SU-DHL-6 (cell line): Measurements from ENCODE around the gene PIH1D1.

Experiments
- H2AFZ ChIP-seq: fragments of 200-600 bp; sonication (generic); 2 replicates; pipeline ENCODE4 v1.6.1; 2014; ENCODE audit warnings: low read depth, mild to moderate bottlenecking, moderate library complexity, mixed read lengths, antibody characterized with exemption, low read length; ENCODE audit not compliant: severe bottlenecking
- H3F3A ChIP-seq: fragments of 200-600 bp; shearing (Covaris generic); 2 replicates; pipeline ENCODE4 v1.6.0; 2016; ENCODE audit warnings: antibody characterized with exemption, mild to moderate bottlenecking; ENCODE audit not compliant: insufficient read depth
- H3K27ac ChIP-seq: fragments of 200-600 bp; sonication (generic); 2 replicates; pipeline ENCODE4 v1.5.1; 2016; ENCODE audit warnings: low read depth, mild to moderate bottlenecking, low read length, moderate library complexity, mixed read lengths
- H3K27me3 ChIP-seq: fragments of 200-600 bp; sonication (generic), shearing (Covaris generic); 2 replicates; pipeline ENCODE4 v1.6.0; 2014; ENCODE audit warnings: mild to moderate bottlenecking, low read length
- H3K36me3 ChIP-seq: fragments of 200-600 bp; sonication (generic); 2 replicates; pipeline ENCODE4 v1.6.1; 2014; ENCODE audit warnings: mild to moderate bottlenecking, low read length, mixed read lengths
- H3K4me2 ChIP-seq: fragments of 300-600, 200-600 bp; shearing (Covaris generic), sonication (generic); 2 replicates; pipeline ENCODE4 v1.6.0; 2014; ENCODE audit warnings: low read length, low read depth, mild to moderate bottlenecking; ENCODE audit not compliant: poor library complexity, severe bottlenecking
- H3K4me3 ChIP-seq: fragments of 200-600 bp; sonication (generic); 2 replicates; pipeline ENCODE4 v1.5.1; 2014; ENCODE audit warnings: antibody characterized with exemption, low read length, mild to moderate bottlenecking, mixed read lengths; ENCODE audit not compliant: insufficient read depth, poor library complexity, severe bottlenecking
- H3K79me2 ChIP-seq: fragments of 200-600 bp; sonication (generic); 2 replicates; pipeline ENCODE4 v1.6.1; 2014; ENCODE audit warnings: mild to moderate bottlenecking, low read length, moderate library complexity; ENCODE audit not compliant: insufficient read depth
- H3K9ac ChIP-seq: fragments of 200-600 bp; sonication (generic); 2 replicates; pipeline ENCODE4 v1.7.0; 2014; ENCODE audit warnings: mild to moderate bottlenecking, low read length
- H3K9me2 ChIP-seq: fragments of 200-600 bp; sonication (generic); replicated peaks from 2 replicates; pipeline ENCODE4 v1.6.1; 2014; ENCODE audit warnings: low read length; ENCODE audit not compliant: insufficient read depth
- H3K9me3 ChIP-seq: fragments of 200-600 bp; sonication (generic); 2 replicates; pipeline ENCODE4 v1.6.1; 2014; ENCODE audit warnings: low read length, mixed read lengths; ENCODE audit not compliant: insufficient read depth
- H4K20me1 ChIP-seq: fragments of 200-600 bp; sonication (generic); 2 replicates; pipeline ENCODE4 v1.6.1; 2014; ENCODE audit warnings: low read depth, mild to moderate bottlenecking, antibody characterized with exemption, low read length, moderate library complexity, mixed read lengths
- EZH2phosphoT487 ChIP-seq: fragments of 200-600 bp; sonication (generic), shearing (Covaris generic); conservative IDR thresholded peaks from 2 replicates; pipeline ENCODE4 v1.6.1; 2018; ENCODE audit warnings: mild to moderate bottlenecking, antibody characterized with exemption, low read length, moderate library complexity, mixed read lengths
- TF ChIP-seq, protein P1 (sequence below): fragments of 200-600 bp; sonication (generic); IDR thresholded peaks from one replicate; pipeline ENCODE4 v1.5.1; 2017; ENCODE audit warnings: antibody characterized with exemption, mild to moderate bottlenecking, low read length, moderate library complexity; ENCODE audit not compliant: insufficient read depth, poor library complexity, severe bottlenecking

The PIH1D1 gene

DNA sequence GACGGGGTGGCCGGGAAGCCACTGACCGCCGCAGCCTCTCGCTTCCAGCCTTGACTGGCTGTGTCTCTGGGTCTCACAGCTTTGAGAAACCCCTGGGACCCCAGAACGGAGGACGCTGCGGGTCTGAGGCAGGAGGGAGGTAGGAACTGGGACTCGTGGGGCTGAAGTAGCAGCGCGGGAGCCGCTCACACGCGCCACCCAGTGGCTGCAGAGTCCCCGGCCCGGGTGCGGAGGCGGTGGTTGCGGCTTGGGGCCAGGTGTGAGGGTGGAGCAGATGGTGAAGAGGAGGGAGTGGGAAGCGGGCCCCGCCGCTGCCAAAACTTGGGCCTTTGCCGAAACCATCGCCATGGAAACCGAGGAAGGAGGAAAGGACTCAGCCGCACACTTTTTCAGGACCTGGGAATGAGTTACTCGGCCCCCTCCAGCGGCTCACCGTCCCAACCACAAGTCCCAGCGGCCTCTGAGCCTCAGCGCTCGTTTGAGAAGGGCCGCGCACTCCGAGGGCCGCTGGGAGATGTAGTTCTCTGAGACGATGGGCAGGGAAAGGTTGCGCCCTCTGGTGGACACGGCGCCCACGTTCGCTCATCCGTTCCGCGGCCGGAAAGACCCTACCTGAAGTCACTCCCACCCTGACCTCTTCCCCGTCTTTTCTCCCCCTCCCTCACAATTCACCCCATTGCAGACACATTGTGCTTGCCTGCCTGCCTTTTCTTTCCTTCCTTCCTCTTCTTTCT lies 8.1 kb downstream of the PIH1D1 start:
- Histone ChIP-seq H3K9me3 (no peaks in the 10 kb centered on the region), H3K9me2 (no peaks in the 10 kb centered on the region), H3K4me3 (peak overlapping the region; percentile 74), H3K27me3 (no peaks in the 10 kb centered on the region), H4K20me1 (no peaks in the 10 kb centered on the region), H3F3A (0 out of 2 replicates have a peak, but pooled peaks cover 5% of the 10 kb centered on the region), H3K79me2 (no peaks in the 10 kb centered on the region), H3K9ac (peak overlapping the region; percentile 77), H3K4me2 (peak overlapping the region; percentile 81), H2AFZ (peak overlapping the region; percentile 99), H3K27ac (peak overlapping the region; percentile 52), H3K36me3 (no peaks in the 10 kb centered on the region)
- no peak for TF ChIP-seq EZH2phosphoT487
- TF ChIP-seq, protein P1, sequence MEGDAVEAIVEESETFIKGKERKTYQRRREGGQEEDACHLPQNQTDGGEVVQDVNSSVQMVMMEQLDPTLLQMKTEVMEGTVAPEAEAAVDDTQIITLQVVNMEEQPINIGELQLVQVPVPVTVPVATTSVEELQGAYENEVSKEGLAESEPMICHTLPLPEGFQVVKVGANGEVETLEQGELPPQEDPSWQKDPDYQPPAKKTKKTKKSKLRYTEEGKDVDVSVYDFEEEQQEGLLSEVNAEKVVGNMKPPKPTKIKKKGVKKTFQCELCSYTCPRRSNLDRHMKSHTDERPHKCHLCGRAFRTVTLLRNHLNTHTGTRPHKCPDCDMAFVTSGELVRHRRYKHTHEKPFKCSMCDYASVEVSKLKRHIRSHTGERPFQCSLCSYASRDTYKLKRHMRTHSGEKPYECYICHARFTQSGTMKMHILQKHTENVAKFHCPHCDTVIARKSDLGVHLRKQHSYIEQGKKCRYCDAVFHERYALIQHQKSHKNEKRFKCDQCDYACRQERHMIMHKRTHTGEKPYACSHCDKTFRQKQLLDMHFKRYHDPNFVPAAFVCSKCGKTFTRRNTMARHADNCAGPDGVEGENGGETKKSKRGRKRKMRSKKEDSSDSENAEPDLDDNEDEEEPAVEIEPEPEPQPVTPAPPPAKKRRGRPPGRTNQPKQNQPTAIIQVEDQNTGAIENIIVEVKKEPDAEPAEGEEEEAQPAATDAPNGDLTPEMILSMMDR, result peak; percentile 90

DNA sequence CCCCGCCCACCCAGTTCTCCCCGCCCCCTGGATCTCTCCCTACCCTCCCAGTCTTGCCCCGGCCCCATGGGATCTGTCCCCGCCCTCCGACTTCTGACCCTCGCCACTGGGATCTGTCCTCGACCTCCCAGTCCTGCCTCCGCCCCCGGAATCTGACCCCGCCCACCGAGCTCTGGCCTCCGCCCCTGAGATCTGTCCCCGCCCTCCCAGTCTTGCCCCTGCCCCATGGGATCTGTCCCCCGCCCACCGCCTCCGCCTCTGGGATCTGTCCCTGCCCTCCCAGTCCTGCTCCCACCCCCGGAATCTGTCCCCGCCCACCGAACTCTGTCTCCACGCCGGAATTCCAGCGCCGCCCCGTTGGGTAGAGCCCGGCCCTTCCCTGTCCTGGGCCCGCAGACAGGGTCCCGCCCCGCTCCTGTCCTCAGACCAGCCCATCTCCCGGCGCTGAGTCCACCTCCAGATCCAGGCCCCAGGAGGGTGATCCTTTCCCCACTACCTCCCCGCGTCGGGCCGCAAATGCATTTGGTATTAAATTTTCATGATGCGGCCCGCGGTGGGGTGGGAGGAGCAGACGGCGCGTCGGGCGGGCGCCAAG lies 8.7 kb downstream of the PIH1D1 start:
- Histone ChIP-seq H3K9ac (peak overlapping the region; percentile 77), H4K20me1 (no peaks in the 10 kb centered on the region), H3K9me3 (no peaks in the 10 kb centered on the region), H3K27me3 (no peaks in the 10 kb centered on the region), H2AFZ (peak overlapping the region; percentile 99), H3K79me2 (no peaks in the 10 kb centered on the region), H3K36me3 (no peaks in the 10 kb centered on the region), H3F3A (0 out of 2 replicates have a peak, but pooled peaks cover 5% of the 10 kb centered on the region), H3K4me2 (peak overlapping the region; percentile 81), H3K4me3 (peak overlapping the region; percentile 74), H3K27ac (peak overlapping the region; percentile 52), H3K9me2 (no peaks in the 10 kb centered on the region)
- TF ChIP-seq EZH2phosphoT487, result no peak
- TF ChIP-seq, protein P1, result no peak

DNA sequence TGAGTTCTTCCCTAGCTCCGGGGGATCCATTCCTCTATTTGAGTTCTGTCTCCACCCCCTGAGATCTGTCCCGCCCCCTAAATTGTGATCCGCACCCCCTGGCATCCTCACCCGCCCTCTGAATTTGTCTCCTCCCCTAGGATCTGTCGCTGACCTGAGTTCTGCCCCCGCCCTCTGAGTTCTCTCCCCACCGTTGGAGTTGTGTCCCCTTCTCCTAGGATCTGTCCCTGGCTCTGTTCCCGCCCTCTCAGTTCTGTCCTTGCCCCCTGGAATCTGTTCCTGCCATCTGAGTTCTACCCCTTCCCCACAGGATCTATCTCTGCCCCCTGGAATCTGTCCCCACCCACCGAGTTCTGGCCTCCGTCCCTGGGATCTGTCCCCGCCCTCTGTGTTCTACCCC lies 9.3 kb downstream of the PIH1D1 start:
- Histone ChIP-seq H3K4me3 (no peak overlapping the region), H4K20me1 (no peaks in the 10 kb centered on the region), H3K9me2 (no peaks in the 10 kb centered on the region), H3K27ac (no peak overlapping the region), H3K27me3 (no peaks in the 10 kb centered on the region), H3K4me2 (peak overlapping the region; percentile 81), H3K79me2 (no peaks in the 10 kb centered on the region), H2AFZ (no peak overlapping the region), H3K9ac (no peak overlapping the region), H3K9me3 (no peaks in the 10 kb centered on the region), H3K36me3 (no peaks in the 10 kb centered on the region), H3F3A (0 out of 2 replicates have a peak, but pooled peaks cover 5% of the 10 kb centered on the region)
- no peak for TF ChIP-seq EZH2phosphoT487
- TF ChIP-seq, protein P1, result no peak
